Fibroblast of peridontal ligament (primary cell): Measurements from ENCODE around the gene GPR146.

Experiments
- DNase-seq: peaks from one replicate; pipeline ENCODE4 v3.0.0-alpha.2; 2010; ENCODE audit errors: extremely low read depth

The GPR146 gene

GRCh38 chr7:1092806-1093501 lies 48.6 kb downstream of the GPR146 start:
- no peak for DNase-seq

GRCh38 chr7:1093502-1093843 lies 49.1 kb downstream of the GPR146 start:
- no peak for DNase-seq

GRCh38 chr7:1093916-1094508 lies 49.7 kb downstream of the GPR146 start:
- DNase-seq: no peak

- DNase-seq: no peak
Observed at GRCh38 chr7:1094870-1095269, 50.5 kb downstream of the GPR146 start.

GRCh38 chr7:1095621-1096155 lies 51.3 kb downstream of the GPR146 start:
- DNase-seq: no peak

- no peak for DNase-seq
Observed at GRCh38 chr7:1096156-1097119, 52.1 kb downstream of the GPR146 start.

GRCh38 chr7:1097120-1097504 lies 52.8 kb downstream of the GPR146 start:
- no peak for DNase-seq

- no peak for DNase-seq
Observed at GRCh38 chr7:1098243-1099153, 54.2 kb downstream of the GPR146 start.

- no peak for DNase-seq
Observed at GRCh38 chr7:1099154-1099542, 54.8 kb downstream of the GPR146 start.

GRCh38 chr7:1099637-1100036 lies 55.3 kb downstream of the GPR146 start:
- DNase-seq: no peak

GRCh38 chr7:1100386-1100785 lies 56.0 kb downstream of the GPR146 start:
- DNase-seq: no peak

GRCh38 chr7:1100834-1101562 lies 56.7 kb downstream of the GPR146 start:
- DNase-seq: no peak

GRCh38 chr7:1101563-1102431 lies 57.5 kb downstream of the GPR146 start:
- no peak for DNase-seq

GRCh38 chr7:1103009-1103788 lies 58.9 kb downstream of the GPR146 start:
- DNase-seq: no peak

- DNase-seq: no peak
Observed at GRCh38 chr7:1103789-1104515, 59.6 kb downstream of the GPR146 start.

- no peak for DNase-seq
Observed at GRCh38 chr7:1104516-1105179, 60.3 kb downstream of the GPR146 start.

- no peak for DNase-seq
Observed at GRCh38 chr7:1105189-1105588, 60.8 kb downstream of the GPR146 start.
